KOPT-K1 (cell line): Measurements from ENCODE around the gene PODN.

Source experiments
- H3K27ac ChIP-seq: fragments of 200-600 bp; sonication (generic); 2 replicates; pipeline ENCODE4 v1.5.1; 2016; ENCODE audit warnings: antibody characterized with exemption, mild to moderate bottlenecking, low read depth, low read length; ENCODE audit not compliant: poor library complexity, severe bottlenecking
- H3K36me3 ChIP-seq: fragments of 200-600 bp; sonication (generic); 2 replicates; pipeline ENCODE4 v1.5.1; 2017; ENCODE audit warnings: antibody characterized with exemption, mild to moderate bottlenecking, low read length, moderate library complexity; ENCODE audit not compliant: insufficient read depth
- H3K9me3 ChIP-seq: fragments of 200-600 bp; sonication (generic); 2 replicates; pipeline ENCODE4 v1.5.1; 2017; ENCODE audit warnings: antibody characterized with exemption, low read length, mild to moderate bottlenecking; ENCODE audit not compliant: insufficient read depth, poor library complexity, severe bottlenecking

Gene PODN

DNA sequence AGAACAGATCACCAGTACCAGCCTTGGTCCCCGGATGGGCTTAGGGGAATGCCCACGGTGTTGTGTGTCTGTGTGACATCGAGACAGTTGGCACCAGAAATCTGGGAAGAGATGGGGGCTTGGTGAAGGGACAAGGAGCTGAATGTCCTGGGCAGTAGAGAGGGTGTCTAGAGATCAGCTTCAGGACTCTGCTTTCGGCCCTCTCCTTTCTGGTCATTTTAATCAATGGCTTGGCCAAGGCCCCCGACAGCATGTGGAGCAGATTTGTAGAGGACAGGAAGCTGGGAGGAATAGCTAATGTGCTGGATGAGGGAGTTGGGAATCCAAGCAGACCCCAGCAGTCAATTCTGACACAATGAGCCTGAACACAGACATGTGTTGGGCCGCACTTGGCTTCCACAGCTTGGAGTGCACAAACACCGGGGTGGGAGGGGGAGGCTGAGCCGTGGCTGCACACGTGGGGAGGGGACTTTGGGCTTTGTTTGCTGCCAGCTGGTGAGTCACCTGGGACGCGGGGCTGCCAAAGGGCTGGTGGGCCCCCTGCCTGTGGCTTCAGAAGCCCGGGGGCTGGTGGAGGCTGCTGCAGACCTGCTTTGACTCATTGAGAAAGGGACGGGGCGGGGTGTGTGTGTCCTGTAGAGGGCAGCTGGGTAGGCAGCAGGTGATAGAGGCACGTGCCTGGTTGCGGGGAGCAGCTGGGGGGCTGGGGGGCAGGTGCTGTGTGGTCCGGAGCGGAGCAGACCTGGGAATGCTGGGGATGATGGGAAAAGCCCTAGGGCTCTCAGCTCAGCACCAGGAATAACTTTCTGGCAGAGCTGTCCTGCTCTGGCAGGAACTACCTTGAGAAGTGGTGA, 59.5 kb downstream of the PODN start:
- no peak overlapping the region for H3K27ac ChIP-seq
- no peaks in the 10 kb centered on the region for H3K9me3 ChIP-seq
- H3K36me3 ChIP-seq = no peaks in the 10 kb centered on the region

DNA sequence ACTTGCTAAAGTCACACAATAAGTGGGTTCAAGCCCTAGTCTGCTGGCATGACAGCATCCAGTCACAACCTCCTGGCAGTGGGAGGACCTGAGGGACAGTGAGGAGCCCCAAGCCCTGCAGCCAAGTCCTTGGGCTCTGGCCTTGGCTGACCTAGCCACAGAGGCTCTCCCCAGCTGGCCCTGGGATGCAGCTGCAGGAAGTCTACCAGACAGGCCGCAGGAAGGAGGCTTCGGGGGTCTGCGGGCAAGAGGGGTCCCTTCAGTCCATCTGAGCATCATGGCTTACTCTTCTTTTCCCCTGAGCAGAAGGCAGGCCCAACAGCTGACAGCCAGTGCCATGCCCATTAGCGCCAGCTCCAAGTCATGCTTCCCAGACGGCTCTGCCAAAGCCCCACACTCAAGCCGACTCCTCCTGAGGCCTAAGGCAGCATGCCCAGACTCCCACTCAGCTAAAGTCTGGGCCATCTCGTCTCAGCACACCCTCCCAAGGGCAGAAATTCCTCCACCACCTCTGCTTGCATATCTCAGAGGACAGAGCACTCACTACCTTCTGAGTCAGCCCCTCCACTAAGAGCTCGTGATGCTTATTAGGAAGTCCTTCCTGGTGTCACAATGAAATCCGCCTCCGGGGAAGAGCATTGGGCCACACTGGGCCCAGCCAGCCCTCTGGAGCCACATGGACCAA, 60.3 kb downstream of the PODN start:
- Histone ChIP-seq H3K36me3 (no peaks in the 10 kb centered on the region), H3K9me3 (no peaks in the 10 kb centered on the region), H3K27ac (no peak overlapping the region)

DNA sequence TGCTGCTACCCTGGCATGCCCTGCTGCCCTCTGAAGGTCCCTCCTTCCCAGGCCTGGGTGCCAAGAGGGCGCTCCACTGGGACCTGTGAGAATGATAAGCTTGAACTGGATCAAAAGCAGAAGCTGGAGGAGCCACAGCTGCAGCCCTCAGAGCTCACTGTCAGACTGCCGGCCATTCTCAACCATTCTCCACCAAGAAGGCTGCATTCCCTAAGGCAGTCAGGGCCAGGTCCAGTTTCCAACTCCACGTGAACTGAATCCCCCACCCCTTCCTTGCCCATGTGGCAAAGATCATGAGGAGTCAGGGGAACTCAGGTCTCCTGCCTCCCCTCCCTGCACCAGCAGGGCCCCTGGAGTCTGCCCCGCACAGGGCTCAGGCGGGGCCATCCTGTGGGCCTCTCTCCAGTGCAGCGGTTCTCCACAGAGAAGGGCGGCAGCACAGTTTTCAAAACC, 61.0 kb downstream of the PODN start:
- Histone ChIP-seq H3K9me3 (no peaks in the 10 kb centered on the region), H3K27ac (no peak overlapping the region), H3K36me3 (no peaks in the 10 kb centered on the region)

DNA sequence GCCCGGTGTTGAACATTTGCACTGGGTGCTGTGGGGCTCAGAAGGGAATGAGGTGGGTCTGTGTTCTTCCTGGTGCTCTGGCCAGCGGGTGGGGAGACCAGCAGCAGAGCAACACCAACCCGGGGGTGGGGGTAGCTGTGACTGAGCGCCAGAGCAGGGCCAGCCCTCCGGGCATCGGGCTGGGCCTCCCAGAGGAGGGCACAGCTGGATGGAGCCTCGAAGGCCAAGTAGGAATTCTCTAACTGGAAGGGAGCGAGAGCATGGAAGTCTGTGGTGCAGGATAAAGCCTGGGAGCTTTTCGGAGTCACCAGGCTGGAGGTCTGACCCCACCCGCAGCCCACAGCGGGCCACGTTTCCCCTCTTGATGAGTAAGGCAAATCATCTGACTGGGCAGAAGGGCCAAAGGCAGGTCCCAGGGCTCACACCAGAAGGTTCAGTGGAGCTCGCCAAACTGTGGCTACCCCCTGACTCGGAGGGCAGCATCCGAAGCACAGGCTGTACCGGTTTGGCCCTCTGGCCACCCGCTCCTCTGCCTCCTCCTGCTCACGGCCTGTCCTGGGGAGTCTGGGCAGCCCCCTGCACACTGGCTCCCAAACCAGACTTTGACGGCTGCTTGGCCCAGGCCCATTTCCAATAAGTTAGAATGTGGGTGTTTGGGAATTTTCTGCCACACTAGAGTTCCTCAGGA, 61.6 kb downstream of the PODN start:
- Histone ChIP-seq H3K9me3 (no peaks in the 10 kb centered on the region), H3K27ac (no peak overlapping the region), H3K36me3 (no peaks in the 10 kb centered on the region)

DNA sequence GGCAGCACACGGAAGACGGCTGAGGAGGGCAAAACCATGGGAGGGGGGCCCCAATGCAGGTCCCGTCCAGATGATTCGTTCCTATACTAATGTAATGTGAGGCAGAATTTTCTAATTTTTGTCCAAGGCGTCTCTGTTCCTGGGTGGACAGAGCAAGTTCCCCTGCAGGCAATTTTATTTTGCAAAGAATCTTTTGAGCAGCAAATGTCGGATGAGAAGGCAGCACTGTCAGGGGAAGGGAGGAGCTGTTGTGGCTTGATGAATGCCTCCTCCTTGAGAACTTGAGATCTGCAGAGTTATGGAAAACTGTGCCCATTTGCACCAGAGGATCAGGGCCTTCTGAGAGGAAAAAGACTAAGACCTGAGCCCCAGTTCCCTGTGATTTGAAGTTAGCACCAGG, 63.1 kb downstream of the PODN start:
- no peaks in the 10 kb centered on the region for H3K9me3 ChIP-seq
- H3K27ac ChIP-seq = no peak overlapping the region
- H3K36me3 ChIP-seq = no peaks in the 10 kb centered on the region

DNA sequence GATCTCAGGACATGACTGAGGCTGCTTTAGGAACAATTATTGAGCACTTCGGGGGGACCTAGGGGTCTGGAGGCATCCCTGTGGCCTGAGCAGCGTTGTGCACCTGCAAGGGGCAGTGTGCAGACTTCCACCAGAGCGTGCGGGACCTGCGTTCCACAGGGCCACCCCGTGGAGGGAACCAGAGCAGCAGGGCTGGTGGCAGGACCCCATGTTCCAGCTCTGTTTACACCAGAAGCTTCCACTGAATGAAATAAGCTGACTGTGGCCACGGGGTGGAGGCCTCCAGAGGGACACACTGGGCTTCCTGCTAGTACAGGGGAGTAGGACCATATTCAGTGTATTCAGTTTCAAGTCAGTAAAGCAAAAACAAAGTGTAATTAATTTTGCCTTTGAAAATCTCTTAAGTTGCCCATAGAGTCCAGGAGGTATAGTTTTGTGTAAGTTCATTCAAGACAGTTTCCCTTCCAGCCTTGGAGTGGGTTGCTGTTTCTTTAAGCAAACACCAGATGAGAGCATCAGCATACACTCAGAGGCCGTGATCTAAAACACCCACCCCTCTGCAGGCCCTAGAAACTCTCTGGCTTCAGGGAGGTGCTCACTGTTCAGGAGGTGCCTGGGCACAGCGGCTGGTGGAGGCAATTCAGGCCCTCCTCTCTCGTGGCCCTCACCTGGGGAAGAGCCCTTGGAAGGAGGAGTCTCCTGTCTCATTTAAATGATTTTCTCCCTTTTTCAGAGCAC, 63.8 kb downstream of the PODN start:
- Histone ChIP-seq H3K36me3 (no peaks in the 10 kb centered on the region), H3K9me3 (no peaks in the 10 kb centered on the region)

DNA sequence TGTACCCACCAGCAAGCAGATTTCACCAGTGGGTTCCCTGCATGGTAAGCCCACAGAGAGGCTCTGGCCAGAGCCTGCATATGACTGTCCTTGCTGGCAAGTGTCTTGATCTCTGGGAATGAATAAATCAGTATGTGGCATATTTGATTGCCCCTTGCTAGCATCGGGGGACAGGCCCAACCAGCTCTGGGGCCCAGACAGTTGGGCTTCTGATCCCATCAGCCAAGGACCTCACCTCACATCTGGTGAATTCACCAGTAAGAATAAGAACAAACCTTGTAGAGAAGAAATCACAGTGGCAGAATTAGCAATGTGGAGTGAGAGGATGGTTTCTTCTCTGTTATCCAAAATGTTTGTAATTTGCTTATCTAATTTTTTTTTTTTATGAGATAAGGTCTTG, 64.5 kb downstream of the PODN start:
- no peaks in the 10 kb centered on the region for H3K36me3 ChIP-seq
- no peak overlapping the region for H3K27ac ChIP-seq

More for the DNA sequence above, 63.8 kb downstream of the PODN start:
- no peak overlapping the region for H3K27ac ChIP-seq

DNA sequence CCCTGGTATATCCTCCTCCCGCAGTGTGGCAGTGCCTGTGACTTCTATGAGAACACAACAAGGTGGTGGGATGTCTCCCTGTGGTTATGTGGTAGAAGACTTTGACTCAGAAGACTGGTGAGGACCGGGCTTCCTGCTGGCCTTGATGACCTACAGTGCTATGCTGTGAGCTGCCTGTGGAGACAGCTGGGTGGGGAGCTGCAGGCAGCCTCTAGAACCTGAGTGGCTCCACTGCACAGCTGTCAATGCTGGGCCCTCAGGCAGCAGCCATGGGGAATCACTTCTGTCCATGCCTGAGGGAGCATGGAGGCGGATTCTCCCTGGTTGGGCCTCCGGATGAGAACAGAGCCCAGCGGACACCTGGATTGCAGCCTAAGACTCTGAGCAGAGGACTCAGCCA, 65.5 kb downstream of the PODN start:
- Histone ChIP-seq H3K36me3 (no peaks in the 10 kb centered on the region), H3K9me3 (no peaks in the 10 kb centered on the region), H3K27ac (no peak overlapping the region)

More for the DNA sequence above, 64.5 kb downstream of the PODN start:
- no peaks in the 10 kb centered on the region for H3K9me3 ChIP-seq

DNA sequence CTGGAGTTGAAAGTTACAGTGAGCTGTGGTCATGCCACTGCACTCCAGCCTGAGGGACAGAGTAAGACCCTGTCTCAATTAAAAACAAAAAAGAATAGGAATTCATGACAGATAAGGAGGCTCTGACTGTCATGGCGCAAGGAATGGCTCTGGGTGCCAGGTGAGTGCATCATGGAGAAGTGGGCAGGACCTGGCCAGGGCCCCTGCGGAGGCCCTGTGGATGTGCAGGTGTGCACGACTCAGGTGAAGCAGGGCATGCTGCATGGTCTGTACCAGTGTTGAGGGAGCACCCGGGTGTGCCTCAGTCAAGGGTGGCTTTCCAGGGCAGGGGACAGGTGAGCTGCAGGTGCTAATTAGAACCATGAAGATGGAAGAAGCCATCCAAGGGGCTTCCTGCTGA, 66.4 kb downstream of the PODN start:
- no peaks in the 10 kb centered on the region for H3K36me3 ChIP-seq

DNA sequence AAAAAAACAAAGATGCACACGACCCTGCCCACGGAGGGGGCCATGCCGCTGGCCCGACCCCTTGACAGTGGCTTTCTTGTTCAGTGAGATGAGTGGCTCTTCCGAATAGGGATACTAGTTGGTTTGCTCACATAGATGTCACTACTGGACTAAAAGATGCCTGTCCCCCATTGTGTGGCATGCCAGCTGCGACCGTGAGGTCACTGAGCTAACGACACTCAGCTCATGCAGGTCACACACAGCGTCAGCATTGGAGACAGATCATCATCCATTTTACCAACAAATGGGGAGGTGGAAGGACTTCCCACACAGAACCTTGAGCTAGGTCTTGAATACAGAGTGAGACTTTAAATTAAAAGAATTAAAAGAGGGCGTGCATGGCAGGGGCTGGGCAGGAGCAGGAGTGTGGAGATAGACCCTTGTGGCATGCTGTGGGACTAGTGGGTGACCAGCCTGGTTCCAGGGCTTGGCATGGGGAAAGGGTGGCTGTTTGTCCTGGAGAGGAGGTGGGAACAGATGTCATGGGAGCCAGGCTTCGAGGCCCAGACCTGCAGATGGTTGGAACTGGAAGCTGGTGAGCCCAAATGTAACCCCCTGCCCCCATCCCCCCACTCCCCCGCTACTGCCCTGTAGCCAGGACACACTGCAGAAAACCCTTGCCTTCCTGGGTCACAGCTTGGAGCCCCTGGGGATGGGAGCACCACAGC, 68.0 kb downstream of the PODN start:
- Histone ChIP-seq H3K36me3 (no peaks in the 10 kb centered on the region), H3K27ac (no peak overlapping the region), H3K9me3 (no peaks in the 10 kb centered on the region)

More for the DNA sequence above, 66.4 kb downstream of the PODN start:
- no peaks in the 10 kb centered on the region for H3K9me3 ChIP-seq
- no peak overlapping the region for H3K27ac ChIP-seq

DNA sequence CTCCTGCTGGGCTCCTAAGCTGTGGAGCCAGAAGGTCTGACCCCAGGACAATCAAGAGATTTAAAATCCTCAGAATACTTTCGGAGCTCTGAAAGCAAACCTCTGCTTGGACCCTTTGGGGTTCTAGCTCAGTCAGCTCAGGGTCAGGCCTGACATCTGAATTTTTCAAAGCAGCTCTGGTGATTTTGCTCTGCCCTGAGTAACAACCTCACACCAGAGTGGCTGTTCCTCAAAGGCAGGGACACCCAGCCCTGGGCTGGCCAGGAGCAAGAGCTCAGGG, 68.5 kb downstream of the PODN start:
- no peaks in the 10 kb centered on the region for H3K9me3 ChIP-seq
- H3K36me3 ChIP-seq = no peaks in the 10 kb centered on the region
- H3K27ac ChIP-seq = no peak overlapping the region

DNA sequence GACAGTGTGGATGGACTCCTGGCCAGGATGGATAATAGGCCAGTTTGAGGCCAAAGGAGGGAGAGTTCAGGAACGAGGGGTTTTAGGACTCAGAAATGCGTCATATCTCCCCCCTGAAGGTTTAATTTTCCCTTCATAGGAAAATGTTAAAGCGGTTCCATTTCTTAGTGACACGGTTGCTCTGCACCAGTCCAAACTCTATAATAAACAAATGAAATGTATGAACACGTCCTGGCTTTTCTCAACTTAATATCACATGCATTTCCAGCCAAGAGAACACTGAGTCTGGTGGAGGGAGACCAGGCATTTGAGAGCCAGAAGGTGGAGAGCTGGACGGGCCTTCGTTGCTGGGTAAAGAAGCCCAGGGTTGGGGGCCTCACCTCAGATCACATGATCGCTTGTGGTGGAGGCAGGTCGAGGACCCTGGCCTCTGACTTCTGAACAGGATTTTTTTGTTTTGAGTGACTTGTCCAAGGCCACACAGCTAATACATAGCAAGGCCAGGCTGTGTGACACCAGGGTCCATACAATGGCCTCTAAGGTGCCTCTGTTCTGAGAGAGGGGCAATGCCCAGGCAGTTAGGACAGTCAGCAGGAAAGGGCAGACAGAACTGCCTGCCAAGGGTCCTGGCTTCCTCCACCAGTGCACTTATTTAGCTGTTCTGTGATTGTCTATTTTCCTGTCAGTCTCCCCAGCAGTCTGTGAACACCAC, 69.0 kb downstream of the PODN start:
- Histone ChIP-seq H3K27ac (no peak overlapping the region), H3K9me3 (no peaks in the 10 kb centered on the region), H3K36me3 (no peaks in the 10 kb centered on the region)

DNA sequence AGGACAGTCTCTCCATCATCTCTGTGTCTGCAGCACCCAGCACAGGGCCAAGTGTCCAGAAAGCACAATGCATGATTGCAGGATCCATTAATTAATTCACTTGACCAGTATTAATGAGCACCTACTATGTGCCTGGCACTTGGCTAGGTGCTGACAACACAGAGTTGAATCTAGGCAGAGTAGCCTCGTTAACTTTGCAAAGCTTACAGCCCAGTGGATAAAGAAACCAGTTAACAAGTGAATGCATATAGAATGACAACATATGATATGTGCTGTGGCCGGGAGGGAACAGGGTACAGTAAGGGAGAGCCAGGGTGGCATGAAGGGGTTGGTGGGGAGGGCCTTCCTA, 69.6 kb downstream of the PODN start:
- Histone ChIP-seq H3K9me3 (no peaks in the 10 kb centered on the region), H3K27ac (no peak overlapping the region), H3K36me3 (no peaks in the 10 kb centered on the region)

DNA sequence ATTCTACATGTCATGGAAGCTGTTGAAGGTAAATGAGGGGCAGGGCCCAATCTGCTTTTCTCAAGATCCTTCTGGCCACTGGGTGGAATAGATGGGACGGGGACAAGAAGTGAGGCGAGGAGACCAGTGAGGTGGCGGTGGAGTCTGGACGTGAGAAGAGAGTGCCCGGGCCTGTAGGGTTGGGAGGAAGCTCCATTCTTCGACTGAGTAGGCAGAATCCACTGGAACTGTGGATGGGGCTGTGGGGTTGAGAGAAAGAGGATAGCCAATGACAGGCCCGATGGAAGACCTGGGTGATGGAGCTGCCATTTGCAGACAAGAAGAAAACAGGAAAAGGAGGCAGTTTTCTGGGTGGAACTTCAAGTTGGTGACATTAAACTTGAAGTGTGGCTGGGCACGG, 70.2 kb downstream of the PODN start:
- Histone ChIP-seq H3K9me3 (no peaks in the 10 kb centered on the region), H3K27ac (no peak overlapping the region), H3K36me3 (no peaks in the 10 kb centered on the region)
